HL-60 (cell line): ENCODE data around the gene TRMT2B.

ENCODE experiments used
- GABPA ChIP-seq: IDR thresholded peaks from 2 replicates; pipeline ENCODE4 v1.6.1; 2012; ENCODE audit warnings: low read depth
- TF ChIP-seq, protein P1 (sequence below): IDR thresholded peaks from one replicate; pipeline ENCODE4 v1.5.1; 2011; ENCODE audit warnings: low read length, control low read depth, inconsistent platforms; ENCODE audit not compliant: insufficient read depth
- TF ChIP-seq, protein P2 (sequence below): IDR thresholded peaks from 2 replicates; pipeline ENCODE4 v1.6.1; 2012; ENCODE audit warnings: low read depth; ENCODE audit not compliant: insufficient replicate concordance

DNA sequence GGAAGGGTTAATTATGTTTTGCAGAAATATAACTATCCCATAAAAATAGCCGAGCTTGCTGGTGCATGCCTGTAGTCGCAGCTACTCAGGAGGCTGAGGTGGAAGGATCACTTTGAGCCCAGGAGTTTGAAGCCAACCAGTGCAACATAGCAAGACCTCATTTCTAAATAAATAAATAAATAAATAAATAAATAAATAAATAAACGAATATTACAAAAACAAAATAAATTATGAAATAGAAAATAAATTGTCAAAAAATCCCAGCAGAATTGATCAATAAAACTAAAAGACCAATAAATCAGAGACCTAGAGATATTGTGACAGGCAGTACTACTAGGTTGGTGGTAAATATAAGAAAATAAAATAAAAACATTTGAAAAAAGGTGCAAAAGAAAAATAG is 89.1 kb downstream of the TRMT2B start:
- TF ChIP-seq, protein P1, sequence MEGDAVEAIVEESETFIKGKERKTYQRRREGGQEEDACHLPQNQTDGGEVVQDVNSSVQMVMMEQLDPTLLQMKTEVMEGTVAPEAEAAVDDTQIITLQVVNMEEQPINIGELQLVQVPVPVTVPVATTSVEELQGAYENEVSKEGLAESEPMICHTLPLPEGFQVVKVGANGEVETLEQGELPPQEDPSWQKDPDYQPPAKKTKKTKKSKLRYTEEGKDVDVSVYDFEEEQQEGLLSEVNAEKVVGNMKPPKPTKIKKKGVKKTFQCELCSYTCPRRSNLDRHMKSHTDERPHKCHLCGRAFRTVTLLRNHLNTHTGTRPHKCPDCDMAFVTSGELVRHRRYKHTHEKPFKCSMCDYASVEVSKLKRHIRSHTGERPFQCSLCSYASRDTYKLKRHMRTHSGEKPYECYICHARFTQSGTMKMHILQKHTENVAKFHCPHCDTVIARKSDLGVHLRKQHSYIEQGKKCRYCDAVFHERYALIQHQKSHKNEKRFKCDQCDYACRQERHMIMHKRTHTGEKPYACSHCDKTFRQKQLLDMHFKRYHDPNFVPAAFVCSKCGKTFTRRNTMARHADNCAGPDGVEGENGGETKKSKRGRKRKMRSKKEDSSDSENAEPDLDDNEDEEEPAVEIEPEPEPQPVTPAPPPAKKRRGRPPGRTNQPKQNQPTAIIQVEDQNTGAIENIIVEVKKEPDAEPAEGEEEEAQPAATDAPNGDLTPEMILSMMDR = no peak
- TF ChIP-seq, protein P2, sequence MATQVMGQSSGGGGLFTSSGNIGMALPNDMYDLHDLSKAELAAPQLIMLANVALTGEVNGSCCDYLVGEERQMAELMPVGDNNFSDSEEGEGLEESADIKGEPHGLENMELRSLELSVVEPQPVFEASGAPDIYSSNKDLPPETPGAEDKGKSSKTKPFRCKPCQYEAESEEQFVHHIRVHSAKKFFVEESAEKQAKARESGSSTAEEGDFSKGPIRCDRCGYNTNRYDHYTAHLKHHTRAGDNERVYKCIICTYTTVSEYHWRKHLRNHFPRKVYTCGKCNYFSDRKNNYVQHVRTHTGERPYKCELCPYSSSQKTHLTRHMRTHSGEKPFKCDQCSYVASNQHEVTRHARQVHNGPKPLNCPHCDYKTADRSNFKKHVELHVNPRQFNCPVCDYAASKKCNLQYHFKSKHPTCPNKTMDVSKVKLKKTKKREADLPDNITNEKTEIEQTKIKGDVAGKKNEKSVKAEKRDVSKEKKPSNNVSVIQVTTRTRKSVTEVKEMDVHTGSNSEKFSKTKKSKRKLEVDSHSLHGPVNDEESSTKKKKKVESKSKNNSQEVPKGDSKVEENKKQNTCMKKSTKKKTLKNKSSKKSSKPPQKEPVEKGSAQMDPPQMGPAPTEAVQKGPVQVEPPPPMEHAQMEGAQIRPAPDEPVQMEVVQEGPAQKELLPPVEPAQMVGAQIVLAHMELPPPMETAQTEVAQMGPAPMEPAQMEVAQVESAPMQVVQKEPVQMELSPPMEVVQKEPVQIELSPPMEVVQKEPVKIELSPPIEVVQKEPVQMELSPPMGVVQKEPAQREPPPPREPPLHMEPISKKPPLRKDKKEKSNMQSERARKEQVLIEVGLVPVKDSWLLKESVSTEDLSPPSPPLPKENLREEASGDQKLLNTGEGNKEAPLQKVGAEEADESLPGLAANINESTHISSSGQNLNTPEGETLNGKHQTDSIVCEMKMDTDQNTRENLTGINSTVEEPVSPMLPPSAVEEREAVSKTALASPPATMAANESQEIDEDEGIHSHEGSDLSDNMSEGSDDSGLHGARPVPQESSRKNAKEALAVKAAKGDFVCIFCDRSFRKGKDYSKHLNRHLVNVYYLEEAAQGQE = no peak
- TF ChIP-seq GABPA = no peak
